SJSA1 (cell line): ENCODE data around the gene SEZ6L2. TPM values are rescaled to one million over a fixed set of nuclear protein-coding genes. Genes with fewer than 3 reads are reported as not detected.
"Not testable (repeated sequence)": the region's sequence is repeated elsewhere in the genome, so short reads cannot be mapped to it uniquely, and the experiment has no call there.

Experiments
- DNase-seq, 2 experiments: peaks; one replicate each; pipeline ENCODE4 v3.0.0-alpha.2; 2015 to 2020; ENCODE audit warnings: low spot score in 2 of 2, low read depth in 1 of 2
- H3K27ac ChIP-seq: fragments of 250-450 bp; sonication (Bioruptor Pico); 2 replicates; pipeline ENCODE4 v1.5.1; 2020; ENCODE audit warnings: mild to moderate bottlenecking, moderate library complexity
- H3K27me3 ChIP-seq: fragments of 250-450 bp; sonication (Bioruptor Pico); replicated peaks from 2 replicates; pipeline ENCODE4 v1.5.1; 2020; ENCODE audit warnings: mild to moderate bottlenecking, moderate library complexity
- H3K36me3 ChIP-seq: fragments of 250-450 bp; sonication (Bioruptor Pico); 2 replicates; pipeline ENCODE4 v1.5.1; 2020; ENCODE audit warnings: mild to moderate bottlenecking
- H3K4me1 ChIP-seq: fragments of 250-450 bp; sonication (Bioruptor Pico); replicated peaks from 2 replicates; pipeline ENCODE4 v1.6.1; 2021; ENCODE audit warnings: mild to moderate bottlenecking
- H3K4me3 ChIP-seq: fragments of 250-450 bp; sonication (Bioruptor Pico); 2 replicates; pipeline ENCODE4 v1.5.1; 2020; ENCODE audit warnings: mild to moderate bottlenecking
- H3K9me3 ChIP-seq: fragments of 250-450 bp; sonication (Bioruptor Pico); replicated peaks from 2 replicates; pipeline ENCODE4 v1.5.1; 2020; ENCODE audit warnings: mild to moderate bottlenecking
- total RNA-seq: library from RNA; depleted of rRNA; stranded (reverse); fragments of >200 nt; shearing (Covaris generic); gene quantifications from 2 replicates; pipeline ENCODE4 v1.2.3, GENCODE V29; 2014; rRNA removed

Gene SEZ6L2
- 13.2 and 13.8 TPM in 2 replicates for total RNA-seq

- Histone ChIP-seq H3K4me3 (peak within 1 kb of the TSS; percentile 47), H3K27ac (peak within 1 kb of the TSS; percentile 36), H3K9me3 (no peaks in the 10 kb centered on the region), H3K36me3 (no peaks in the 10 kb centered on the region), H3K4me1 (peaks cover 24% of the 10 kb centered on the region), H3K27me3 (no peaks in the 10 kb centered on the region)
- peak; percentile 87 to 93 for DNase-seq
Measured at GRCh38 chr16:29899516-29900101, at the start of gene SEZ6L2. SEZ6L2 (minus strand) TSS chr16:29899550; CDS start chr16:29899019, 531 bp downstream.

- Histone ChIP-seq H3K36me3 (no peaks in the 10 kb centered on the region), H3K27ac (no peak overlapping the region), H3K4me1 (peaks cover 22% of the 10 kb centered on the region), H3K27me3 (no peaks in the 10 kb centered on the region), H3K9me3 (no peaks in the 10 kb centered on the region; the same call in 1 of the 2 replicates), H3K4me3 (no peak overlapping the region)
- DNase-seq = no peak
Measured at GRCh38 chr16:29947897-29948296, 48.5 kb upstream of the SEZ6L2 start.

DNA sequence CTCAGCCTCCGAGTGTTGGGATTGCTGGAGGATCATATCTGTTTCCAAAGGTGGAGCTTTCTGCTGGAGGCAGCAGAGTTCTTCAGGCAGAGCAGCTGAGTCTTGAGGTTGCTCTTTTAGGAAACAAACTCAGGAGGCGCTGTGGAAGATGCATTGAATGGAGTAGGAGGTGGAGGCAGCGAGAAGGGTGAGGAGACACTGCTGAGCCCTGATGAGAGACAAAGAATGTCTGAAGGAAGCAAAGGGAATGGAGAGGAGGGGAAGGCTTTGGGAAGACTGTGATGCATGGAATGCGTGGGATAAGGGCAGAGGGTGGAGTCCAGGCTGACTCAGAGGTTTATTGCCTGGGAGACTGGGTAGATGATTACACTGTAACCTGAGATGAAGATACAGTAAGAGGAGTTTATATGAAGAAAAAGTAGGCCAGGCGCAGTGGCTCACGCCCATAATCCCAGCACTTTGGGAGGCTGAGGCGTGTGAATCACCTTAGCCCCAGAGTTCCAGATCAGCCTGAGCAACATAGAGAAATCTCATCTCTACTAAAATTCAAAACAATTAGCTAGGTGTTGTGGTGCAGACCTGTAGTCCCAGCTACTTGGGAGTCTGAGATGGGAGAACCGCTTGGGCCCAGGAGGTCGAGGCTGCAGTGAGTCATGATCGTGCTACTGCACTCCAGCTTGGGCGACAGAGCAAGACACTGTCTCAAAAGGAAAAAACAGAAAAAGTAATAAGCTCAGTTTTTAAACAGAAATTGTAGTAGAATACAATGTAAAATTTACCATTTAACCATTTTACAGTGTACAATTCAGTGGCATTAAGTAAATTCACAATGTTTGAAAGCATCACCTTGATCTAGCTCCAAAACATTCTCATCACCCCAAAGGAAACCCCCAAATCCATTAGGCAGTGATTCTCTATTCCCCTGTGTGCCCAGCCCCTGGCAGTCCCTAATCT, 44.8 kb upstream of the SEZ6L2 start:
- Histone ChIP-seq H3K4me3 (no peak overlapping the region), H3K27ac (peak overlapping the region; percentile 76), H3K36me3 (no peaks in the 10 kb centered on the region), H3K27me3 (no peaks in the 10 kb centered on the region), H3K9me3 (peaks cover 3% of the 10 kb centered on the region; the same call in 1 of the 2 replicates), H3K4me1 (peaks cover 22% of the 10 kb centered on the region)
- DNase-seq = peak; percentile 93 to 97

GRCh38 chr16:29940656-29941055, 41.3 kb upstream of the SEZ6L2 start:
- H3K36me3 ChIP-seq = no peaks in the 10 kb centered on the region
- H3K27ac ChIP-seq = no peak overlapping the region
- H3K27me3 ChIP-seq = no peaks in the 10 kb centered on the region
- peaks cover 22% of the 10 kb centered on the region for H3K4me1 ChIP-seq
- H3K9me3 ChIP-seq = peaks cover 3% of the 10 kb centered on the region; the same call in 1 of the 2 replicates
- H3K4me3 ChIP-seq = no peak overlapping the region
- DNase-seq = no peak

- not testable (repeated sequence) for H3K27me3 ChIP-seq, H3K4me3 ChIP-seq, H3K27ac ChIP-seq, DNase-seq, H3K36me3 ChIP-seq, H3K9me3 ChIP-seq
- H3K4me1 ChIP-seq = peaks cover 10% of the 10 kb centered on the region
Measured at GRCh38 chr16:29931750-29932149, 32.4 kb upstream of the SEZ6L2 start.

DNA sequence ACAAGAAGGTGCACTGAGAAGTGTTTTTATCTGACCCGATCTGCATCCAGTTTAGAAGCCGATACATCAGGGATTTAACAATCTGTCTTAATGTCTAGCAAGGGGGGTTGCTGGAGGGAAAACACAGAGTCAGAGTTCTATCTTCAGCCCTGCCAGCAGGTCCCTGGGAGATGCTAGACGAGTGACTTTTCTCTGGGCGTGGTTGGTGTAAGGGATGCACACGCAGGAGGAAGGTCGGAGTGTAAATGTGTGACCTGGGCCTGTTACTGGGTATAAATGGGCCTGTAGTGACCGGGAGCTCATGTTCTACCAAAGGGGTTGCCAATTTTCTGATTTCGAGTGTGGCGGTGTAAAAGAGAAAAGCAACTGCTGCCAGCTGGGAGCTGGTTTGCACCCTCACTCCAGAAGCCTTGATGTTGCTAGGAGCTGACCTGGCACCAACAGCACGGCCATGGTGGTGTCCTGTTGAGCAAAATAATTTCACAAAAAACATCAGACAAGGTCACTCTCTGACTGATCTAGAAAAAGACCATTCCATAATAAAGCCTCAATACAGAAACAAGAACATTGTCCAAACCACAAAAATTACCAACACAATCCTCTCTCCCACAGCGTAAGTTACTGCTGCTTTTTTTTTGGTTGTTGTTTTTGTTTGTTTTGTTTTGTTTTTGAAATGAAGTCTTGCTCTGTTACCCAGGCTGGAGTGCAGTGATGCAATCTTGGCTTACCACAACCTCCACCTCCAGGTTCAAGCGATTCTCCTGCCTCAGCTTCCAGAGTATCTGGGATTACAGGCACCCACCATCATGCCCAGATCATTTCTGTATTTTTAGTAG, 27.9 kb upstream of the SEZ6L2 start:
- Histone ChIP-seq H3K4me3 (peak overlapping the region; percentile 94; the same call in 1 of the 2 replicates), H3K9me3 (no peaks in the 10 kb centered on the region), H3K36me3 (peaks cover 8% of the 10 kb centered on the region; the same call in 1 of the 2 replicates), H3K27ac (no peak overlapping the region), H3K27me3 (no peaks in the 10 kb centered on the region), H3K4me1 (peaks cover 22% of the 10 kb centered on the region)
- DNase-seq = peak in 1 of 2 experiments; percentile 23

DNA sequence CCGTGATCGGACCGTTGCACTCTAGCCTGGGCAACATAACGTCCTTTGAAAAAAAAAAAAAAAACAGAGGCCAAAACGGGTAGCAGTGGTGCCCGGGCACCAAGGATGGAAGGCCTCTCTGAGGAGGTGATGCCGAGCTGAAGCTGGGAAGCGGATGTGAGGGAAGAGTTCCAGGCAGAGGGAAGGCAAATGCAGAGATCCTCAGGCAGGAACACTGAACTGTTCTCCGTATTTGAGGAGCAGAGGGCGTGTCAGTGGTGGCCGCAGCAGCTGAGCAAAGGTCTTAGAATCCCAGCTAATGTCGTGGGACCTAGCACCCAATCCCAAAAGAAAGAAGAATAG, 27.3 kb upstream of the SEZ6L2 start:
- H3K36me3 ChIP-seq = peaks cover 14% of the 10 kb centered on the region; the same call in 1 of the 2 replicates
- peak overlapping the region; percentile 71; the same call in 1 of the 2 replicates for H3K27ac ChIP-seq
- H3K27me3 ChIP-seq = no peaks in the 10 kb centered on the region
- DNase-seq = no peak
- H3K4me3 ChIP-seq = peak overlapping the region; percentile 94
- peaks cover 22% of the 10 kb centered on the region for H3K4me1 ChIP-seq
- no peaks in the 10 kb centered on the region for H3K9me3 ChIP-seq

DNA sequence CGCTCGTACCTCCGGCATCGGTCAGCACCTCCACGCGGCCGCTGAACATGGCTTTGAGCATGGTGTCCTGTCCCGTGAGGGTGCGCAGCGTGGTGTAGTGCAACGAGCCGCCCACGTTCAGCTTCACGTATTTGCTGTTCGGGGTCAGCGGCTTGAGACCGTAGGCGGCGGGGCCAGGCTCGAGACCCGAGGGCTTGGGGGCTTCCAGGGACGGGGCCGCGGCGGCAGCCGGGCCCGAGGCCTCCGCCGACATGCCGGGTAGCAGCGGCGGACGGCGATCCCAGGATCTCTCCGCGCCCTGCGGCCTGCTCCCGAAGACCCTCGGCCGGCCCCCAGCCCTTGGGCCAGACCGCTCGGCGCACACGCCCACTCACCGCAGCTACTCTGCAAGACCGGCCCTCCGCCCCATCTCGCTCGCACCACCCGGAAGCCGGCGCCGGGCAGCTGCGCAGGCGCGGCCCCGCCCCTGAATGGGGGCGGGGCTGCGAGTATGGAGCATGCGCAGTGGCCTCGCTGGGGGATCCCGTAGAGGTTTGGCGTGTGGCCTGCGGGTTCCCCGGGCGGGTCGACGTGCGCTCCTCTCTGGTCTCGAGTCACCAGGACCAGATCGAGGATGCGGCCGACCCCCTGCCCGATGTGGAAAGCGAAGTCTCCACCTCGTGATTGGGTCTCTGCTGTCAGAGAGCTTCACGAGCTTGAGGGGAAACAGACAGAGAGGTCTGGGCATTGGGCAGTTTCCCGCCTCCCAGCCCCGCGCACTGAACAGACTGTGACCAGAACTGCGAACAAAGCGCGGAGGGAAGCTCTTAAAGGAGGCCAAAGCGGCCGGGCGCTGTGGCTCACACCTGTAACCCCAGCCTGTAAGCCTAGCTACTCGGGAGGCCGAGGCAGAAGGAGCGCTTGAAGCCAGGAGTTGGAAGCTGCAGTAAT, 26.7 kb upstream of the SEZ6L2 start, which contains the start of gene KCTD13:
TSS of gene KCTD13 (minus strand) at position 446 of the 930 bp plus-strand sequence. CDS start at position 253, 193 bp downstream.
- peak within 1 kb of the TSS; percentile 71 for H3K27ac ChIP-seq
- H3K4me1 ChIP-seq = peaks cover 22% of the 10 kb centered on the region
- H3K36me3 ChIP-seq = peaks cover 16% of the 10 kb centered on the region; the same call in 1 of the 2 replicates
- DNase-seq = peak; percentile 85 to 97
- no peaks in the 10 kb centered on the region for H3K27me3 ChIP-seq
- peak within 1 kb of the TSS; percentile 94 for H3K4me3 ChIP-seq
- no peaks in the 10 kb centered on the region for H3K9me3 ChIP-seq

DNA sequence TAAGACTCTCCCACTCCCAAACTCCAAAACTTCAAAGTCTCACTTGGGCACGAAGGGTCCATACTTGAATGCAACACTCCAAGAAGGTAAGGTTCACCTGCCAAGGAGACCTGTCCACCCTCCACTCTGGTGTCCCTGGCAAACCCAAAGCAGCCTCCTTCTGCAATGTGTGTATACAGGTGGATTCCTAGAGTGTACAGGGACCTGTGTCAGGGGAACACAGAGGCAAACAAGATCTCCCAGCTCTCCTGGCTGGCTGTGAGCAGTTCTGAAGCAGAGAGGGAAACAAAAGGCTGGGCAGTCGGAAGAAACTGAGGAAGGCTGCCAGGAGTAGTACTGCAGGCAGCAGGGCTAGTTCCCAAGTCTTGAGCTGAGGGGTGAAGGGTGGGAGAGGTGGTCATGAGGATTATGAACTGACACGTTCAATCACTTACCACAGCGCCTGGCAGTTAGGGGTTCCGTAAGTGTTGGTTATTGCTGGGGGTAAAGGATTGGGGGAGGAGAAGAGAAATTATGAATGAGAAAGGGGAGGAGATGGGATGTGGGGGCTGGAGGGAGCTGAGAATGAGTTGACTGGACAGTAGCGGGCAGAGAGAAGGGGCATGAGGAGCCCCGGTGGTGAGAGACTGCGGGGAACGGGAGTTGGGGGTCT, 25.9 kb upstream of the SEZ6L2 start:
- Histone ChIP-seq H3K36me3 (peaks cover 19% of the 10 kb centered on the region), H3K27me3 (no peaks in the 10 kb centered on the region), H3K4me3 (peak overlapping the region; percentile 94), H3K9me3 (no peaks in the 10 kb centered on the region), H3K4me1 (peaks cover 22% of the 10 kb centered on the region), H3K27ac (no peak overlapping the region)
- DNase-seq = peak in 1 of 2 experiments; percentile 11

DNA sequence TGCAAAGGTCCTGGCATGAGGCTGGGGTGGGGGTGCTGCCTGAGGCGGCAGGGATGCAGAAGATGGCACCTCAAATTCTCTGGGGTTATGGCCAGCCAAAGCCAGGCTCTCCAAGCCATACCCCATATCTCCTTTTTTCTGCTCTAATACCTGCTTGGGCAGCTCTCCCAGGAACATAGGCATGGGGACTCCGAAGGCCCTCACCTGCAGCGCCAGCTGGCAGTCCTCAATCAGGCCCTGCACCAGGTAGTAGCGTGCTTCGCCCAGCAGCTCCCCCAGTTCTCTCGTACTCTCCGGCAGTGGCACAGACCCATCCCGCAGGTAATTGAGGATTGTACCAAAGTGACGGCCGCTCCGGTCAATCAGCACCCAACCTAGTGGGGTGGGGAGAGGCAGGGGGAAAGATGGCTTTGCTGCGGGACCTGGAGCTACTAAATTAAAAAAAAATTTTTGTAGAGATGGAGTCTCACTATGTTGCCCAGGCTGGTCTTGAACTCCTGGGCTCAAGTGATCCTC, 23.7 kb upstream of the SEZ6L2 start:
- H3K36me3 ChIP-seq = peaks cover 37% of the 10 kb centered on the region
- no peaks in the 10 kb centered on the region for H3K27me3 ChIP-seq
- H3K4me1 ChIP-seq = peaks cover 22% of the 10 kb centered on the region
- H3K4me3 ChIP-seq = no peak overlapping the region
- no peak overlapping the region for H3K27ac ChIP-seq
- H3K9me3 ChIP-seq = no peaks in the 10 kb centered on the region
- no peak for DNase-seq

DNA sequence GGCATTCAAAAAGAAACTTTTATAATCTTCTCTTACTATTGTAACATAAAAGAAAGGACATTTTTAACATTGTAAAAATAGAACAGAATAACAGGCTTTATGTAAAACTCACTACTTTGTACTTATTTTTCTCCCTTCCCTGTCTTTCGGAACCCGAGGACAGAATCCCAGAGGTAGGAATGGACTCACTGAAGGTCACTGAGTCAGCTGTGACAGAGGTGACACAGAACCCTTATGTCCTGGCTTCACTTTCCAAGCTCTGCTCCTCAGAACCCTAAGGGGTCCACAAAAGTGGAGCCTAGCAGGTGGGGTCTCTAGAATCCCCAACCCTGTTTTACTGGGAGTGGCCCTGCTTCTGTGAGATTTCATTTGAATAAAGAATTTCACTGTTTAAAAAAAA, 23.0 kb upstream of the SEZ6L2 start:
- no peaks in the 10 kb centered on the region for H3K9me3 ChIP-seq
- peaks cover 17% of the 10 kb centered on the region for H3K4me1 ChIP-seq
- H3K4me3 ChIP-seq = no peak overlapping the region
- no peak for DNase-seq
- H3K36me3 ChIP-seq = peaks cover 44% of the 10 kb centered on the region
- no peaks in the 10 kb centered on the region for H3K27me3 ChIP-seq
- H3K27ac ChIP-seq = no peak overlapping the region

- H3K4me3 ChIP-seq = no peak overlapping the region
- H3K27ac ChIP-seq = no peak overlapping the region
- H3K9me3 ChIP-seq = no peaks in the 10 kb centered on the region
- H3K4me1 ChIP-seq = peaks cover 15% of the 10 kb centered on the region
- no peak for DNase-seq
- peaks cover 49% of the 10 kb centered on the region for H3K36me3 ChIP-seq
- H3K27me3 ChIP-seq = no peaks in the 10 kb centered on the region
Measured at GRCh38 chr16:29921034-29921385, 21.7 kb upstream of the SEZ6L2 start.
